Bronchial epithelial cell (primary cell): Measurements from ENCODE around the gene SREK1. TPM values are rescaled to one million over a fixed set of nuclear protein-coding genes. Genes with fewer than 3 reads are reported as not detected.
"Not testable (repeated sequence)": the region's sequence is repeated elsewhere in the genome, so short reads cannot be mapped to it uniquely, and the experiment has no call there.

ENCODE experiments used
- DNase-seq: peaks from one replicate; pipeline ENCODE4 v3.0.0-alpha.2; 2010; ENCODE audit warnings: low read depth
- FAIRE-seq: peaks from 2 replicates; lab custom pipeline; 2011; peaks lifted over from hg19 to GRCh38; lab: Jason Lieb, UNC
- H3K27me3 ChIP-seq: 2 replicates; pipeline ENCODE4 v1.5.1; 2011; ENCODE audit warnings: low read length; ENCODE audit not compliant: control insufficient read depth, insufficient read depth
- H3K36me3 ChIP-seq: 2 replicates; pipeline ENCODE4 v1.5.1; 2011; ENCODE audit warnings: low read length; ENCODE audit not compliant: control insufficient read depth, insufficient read depth
- H3K4me3 ChIP-seq: 2 replicates; pipeline ENCODE4 v1.5.1; 2011; ENCODE audit warnings: mild to moderate bottlenecking, low read depth, low read length, control low read depth
- total RNA-seq: library from RNA; depleted of rRNA; stranded (reverse); fragments of >200 nt; gene quantifications from 2 replicates; pipeline ENCODE4 v1.2.1, GENCODE V29; 2014
- TF ChIP-seq, protein P1 (sequence below): IDR thresholded peaks from 2 replicates; pipeline ENCODE4 v1.5.1; 2011; ENCODE audit warnings: mild to moderate bottlenecking, moderate library complexity, low read length, control low read depth, inconsistent platforms; ENCODE audit not compliant: insufficient read depth, severe bottlenecking

SREK1 gene
- total RNA-seq, 1 donor from 2014 or later = 45.5 TPM

GRCh38 chr5:66209794-66210193 lies 65.7 kb downstream of the SREK1 start:
- FAIRE-seq (no peak), DNase-seq (no peak)
- TF ChIP-seq, protein P1, sequence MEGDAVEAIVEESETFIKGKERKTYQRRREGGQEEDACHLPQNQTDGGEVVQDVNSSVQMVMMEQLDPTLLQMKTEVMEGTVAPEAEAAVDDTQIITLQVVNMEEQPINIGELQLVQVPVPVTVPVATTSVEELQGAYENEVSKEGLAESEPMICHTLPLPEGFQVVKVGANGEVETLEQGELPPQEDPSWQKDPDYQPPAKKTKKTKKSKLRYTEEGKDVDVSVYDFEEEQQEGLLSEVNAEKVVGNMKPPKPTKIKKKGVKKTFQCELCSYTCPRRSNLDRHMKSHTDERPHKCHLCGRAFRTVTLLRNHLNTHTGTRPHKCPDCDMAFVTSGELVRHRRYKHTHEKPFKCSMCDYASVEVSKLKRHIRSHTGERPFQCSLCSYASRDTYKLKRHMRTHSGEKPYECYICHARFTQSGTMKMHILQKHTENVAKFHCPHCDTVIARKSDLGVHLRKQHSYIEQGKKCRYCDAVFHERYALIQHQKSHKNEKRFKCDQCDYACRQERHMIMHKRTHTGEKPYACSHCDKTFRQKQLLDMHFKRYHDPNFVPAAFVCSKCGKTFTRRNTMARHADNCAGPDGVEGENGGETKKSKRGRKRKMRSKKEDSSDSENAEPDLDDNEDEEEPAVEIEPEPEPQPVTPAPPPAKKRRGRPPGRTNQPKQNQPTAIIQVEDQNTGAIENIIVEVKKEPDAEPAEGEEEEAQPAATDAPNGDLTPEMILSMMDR = no peak
- Histone ChIP-seq H3K36me3 (no peaks in the 10 kb centered on the region), H3K27me3 (no peaks in the 10 kb centered on the region), H3K4me3 (no peak overlapping the region)

DNA sequence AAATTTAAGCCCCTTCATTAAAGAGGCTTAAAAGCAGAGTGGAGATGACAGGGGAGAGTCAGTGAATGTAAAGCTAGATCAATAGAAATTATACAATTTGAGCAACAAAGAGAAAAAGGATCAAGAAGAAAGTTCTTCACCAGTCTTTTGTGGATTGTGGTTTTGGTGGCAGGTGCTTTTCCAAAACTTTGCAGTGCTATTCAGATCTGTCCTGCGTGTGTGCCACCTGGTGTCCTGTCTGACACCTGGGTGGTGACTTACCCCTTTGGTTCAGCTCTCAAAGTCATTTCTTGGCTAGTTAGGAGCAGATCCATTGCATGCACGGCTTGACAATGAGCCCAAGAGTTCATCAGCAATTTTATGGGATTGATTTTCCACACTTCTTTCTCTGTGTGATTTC lies 69.4 kb downstream of the SREK1 start:
- Histone ChIP-seq H3K27me3 (no peaks in the 10 kb centered on the region), H3K4me3 (no peak overlapping the region), H3K36me3 (no peaks in the 10 kb centered on the region)
- TF ChIP-seq, protein P1 = no peak
- FAIRE-seq (no peak), DNase-seq (no peak)

DNA sequence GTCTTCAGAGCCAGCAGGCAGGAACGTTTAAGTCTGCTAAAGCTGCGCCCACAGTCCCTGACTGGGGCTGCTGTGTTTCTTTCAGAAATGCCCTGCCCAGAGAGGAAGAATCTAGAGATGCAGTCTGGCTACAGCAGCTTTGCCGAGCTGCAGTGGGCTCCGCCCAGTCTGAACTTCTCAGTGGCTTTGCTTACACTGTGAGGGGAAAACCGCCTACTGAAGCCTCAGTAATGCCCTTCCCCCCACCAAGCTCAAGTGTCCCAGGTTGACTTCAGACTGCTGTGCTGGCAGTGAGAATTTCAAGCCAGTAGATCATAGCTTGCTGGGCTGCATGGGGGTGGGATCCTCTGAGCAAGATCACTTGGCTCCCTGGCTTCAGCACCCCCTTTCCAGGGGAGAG lies 78.4 kb downstream of the SREK1 start:
- Histone ChIP-seq H3K36me3 (no peaks in the 10 kb centered on the region), H3K4me3 (no peak overlapping the region), H3K27me3 (no peaks in the 10 kb centered on the region)
- TF ChIP-seq, protein P1 = no peak
- DNase-seq (no peak), FAIRE-seq (no peak)

DNA sequence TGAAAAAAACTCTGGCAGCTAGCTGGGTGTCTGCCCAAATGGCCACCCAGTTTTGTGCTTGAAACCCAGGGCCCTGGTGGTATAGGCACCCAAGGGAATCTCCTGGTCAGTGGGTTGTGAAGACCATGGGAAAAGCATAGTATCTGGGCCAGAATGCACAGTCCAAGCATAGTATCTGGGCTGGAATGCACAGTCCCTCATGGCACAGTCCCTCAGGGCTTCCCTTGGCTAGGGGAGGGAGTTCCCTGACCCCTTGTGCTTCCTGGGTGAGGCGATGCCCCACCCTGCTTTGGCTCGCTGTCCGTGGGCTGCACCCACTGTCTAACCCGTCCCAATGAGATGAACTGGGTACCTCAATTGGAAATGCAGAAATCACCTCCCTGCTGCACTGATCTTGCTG lies 78.8 kb downstream of the SREK1 start:
- H3K36me3 ChIP-seq, DNase-seq, FAIRE-seq, H3K27me3 ChIP-seq, H3K4me3 ChIP-seq: not testable (repeated sequence)

DNA sequence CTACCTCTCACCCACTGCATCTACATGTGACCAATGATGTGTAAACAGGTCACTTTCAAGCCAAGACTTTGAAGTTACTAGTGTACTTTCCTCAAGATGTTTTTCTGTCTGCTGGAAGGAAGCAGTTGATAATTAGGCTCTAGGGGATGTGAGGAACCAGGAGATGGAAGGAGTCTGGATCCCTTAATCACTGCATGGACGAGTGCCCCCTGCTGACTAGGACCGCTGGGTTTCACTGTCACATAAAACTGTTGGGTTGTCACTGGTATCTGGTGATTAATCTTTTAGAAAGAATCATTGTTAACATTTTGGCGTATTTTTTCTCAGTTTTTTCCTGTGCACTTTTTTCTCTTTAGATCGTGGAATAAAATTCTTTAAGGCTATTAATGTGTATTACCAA lies 79.5 kb downstream of the SREK1 start:
- DNase-seq = no peak
- Histone ChIP-seq H3K27me3 (no peaks in the 10 kb centered on the region), H3K36me3 (no peaks in the 10 kb centered on the region), H3K4me3 (no peak overlapping the region)
- no peak for FAIRE-seq
- TF ChIP-seq, protein P1 = peak; percentile 36

- FAIRE-seq (no peak), DNase-seq (no peak)
- TF ChIP-seq, protein P1 = no peak
- H3K4me3 ChIP-seq = no peak overlapping the region
- no peaks in the 10 kb centered on the region for H3K36me3 ChIP-seq
- H3K27me3 ChIP-seq = no peaks in the 10 kb centered on the region
Observed at GRCh38 chr5:66224274-66224673, 80.2 kb downstream of the SREK1 start.
